ENCODE data around the gene PARPBP. TPM values are rescaled to one million over a fixed set of nuclear protein-coding genes. Genes with fewer than 3 reads are reported as not detected.

The PARPBP gene
- total RNA-seq, 1 experiment from 2014 or later, result 14.3 TPM

DNA sequence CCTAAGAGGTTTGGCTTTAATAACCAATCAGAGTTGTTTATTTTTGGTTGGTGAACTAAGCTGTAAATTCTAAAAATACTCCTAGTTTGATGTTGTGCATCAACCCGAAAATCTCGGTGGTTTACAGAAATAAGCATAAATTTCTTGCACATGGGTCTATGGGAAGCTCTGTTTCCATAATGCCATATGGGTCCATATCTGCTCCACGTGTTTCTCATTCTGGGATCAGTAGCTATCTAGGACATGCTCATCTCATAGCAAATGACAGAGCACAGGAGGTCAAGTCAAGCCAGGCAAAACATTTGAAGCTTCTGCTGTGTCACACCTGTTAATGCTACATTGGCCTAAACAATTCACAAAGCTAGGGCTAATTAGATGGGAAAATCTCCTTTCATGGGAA is 23.1 kb upstream of the PARPBP start:
- peaks cover 20% of the 10 kb centered on the region for H3K36me3 ChIP-seq (ENCODE audit: control insufficient read depth, insufficient read depth, low read length)

DNA sequence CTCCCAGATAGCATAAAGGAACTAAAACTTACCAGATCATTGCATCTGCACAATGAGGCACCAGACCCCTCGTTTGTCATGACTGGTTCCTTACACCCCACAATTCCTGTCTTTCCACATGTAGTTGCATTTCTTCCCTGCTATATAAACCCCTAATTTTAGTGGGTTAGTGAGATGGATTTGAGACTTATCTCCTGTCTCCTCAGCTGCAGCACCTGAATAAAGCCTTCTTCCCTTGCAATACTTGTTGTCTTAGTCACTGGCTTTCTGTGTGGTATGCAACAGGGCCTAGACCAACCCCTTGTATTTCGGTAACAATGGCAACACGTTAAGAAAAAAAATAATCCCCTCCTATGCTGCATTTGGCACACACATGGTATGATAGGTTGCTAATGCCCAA is 13.1 kb upstream of the PARPBP start:
- Histone ChIP-seq H3K36me3 (ENCODE audit: control insufficient read depth, insufficient read depth, low read length) (peaks cover 6% of the 10 kb centered on the region; the same call in 1 of the 2 replicates), H3K27me3 (ENCODE audit: control insufficient read depth, insufficient read depth, low read length) (no peaks in the 10 kb centered on the region), H3K4me1 (ENCODE audit: control insufficient read depth, insufficient read depth, low read length) (no peaks in the 10 kb centered on the region), H3K9me3 (ENCODE audit: control insufficient read depth, insufficient read depth, low read depth, low read length) (peaks cover 9% of the 10 kb centered on the region; the same call in 1 of the 2 replicates), H3K4me3 (ENCODE audit: low read depth in 2 of 2, low read length in 2 of 2) (no peak overlapping the region), H3K27ac (ENCODE audit: low read length) (no peak overlapping the region)
- ChIA-PET POLR2A (no interaction called here), CTCF (no interaction called here)
- in situ Hi-C loops (cut with HindIII; ENCODE audit: low pct_unique_long_range_greater_than_20kb, low sequenced_read_pairs), result no loop called here
- BruUV-seq (replicated peaks), result no TSS peak
- intact Hi-C loops (cut with micrococcal nuclease; ENCODE audit: unreplicated experiment), result no loop called here
- TF ChIP-seq TCF7L2 (IDR thresholded peaks at IDR 0.05; ENCODE audit: low read depth, low read length) (no peak), SIN3A (IDR thresholded peaks at IDR 0.05; ENCODE audit: borderline replicate concordance, insufficient read depth, low read depth, low read length) (no peak)
- TF ChIP-seq, protein P1, sequence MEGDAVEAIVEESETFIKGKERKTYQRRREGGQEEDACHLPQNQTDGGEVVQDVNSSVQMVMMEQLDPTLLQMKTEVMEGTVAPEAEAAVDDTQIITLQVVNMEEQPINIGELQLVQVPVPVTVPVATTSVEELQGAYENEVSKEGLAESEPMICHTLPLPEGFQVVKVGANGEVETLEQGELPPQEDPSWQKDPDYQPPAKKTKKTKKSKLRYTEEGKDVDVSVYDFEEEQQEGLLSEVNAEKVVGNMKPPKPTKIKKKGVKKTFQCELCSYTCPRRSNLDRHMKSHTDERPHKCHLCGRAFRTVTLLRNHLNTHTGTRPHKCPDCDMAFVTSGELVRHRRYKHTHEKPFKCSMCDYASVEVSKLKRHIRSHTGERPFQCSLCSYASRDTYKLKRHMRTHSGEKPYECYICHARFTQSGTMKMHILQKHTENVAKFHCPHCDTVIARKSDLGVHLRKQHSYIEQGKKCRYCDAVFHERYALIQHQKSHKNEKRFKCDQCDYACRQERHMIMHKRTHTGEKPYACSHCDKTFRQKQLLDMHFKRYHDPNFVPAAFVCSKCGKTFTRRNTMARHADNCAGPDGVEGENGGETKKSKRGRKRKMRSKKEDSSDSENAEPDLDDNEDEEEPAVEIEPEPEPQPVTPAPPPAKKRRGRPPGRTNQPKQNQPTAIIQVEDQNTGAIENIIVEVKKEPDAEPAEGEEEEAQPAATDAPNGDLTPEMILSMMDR (IDR thresholded peaks at IDR 0.05), result no peak
- TF ChIP-seq, protein P2, sequence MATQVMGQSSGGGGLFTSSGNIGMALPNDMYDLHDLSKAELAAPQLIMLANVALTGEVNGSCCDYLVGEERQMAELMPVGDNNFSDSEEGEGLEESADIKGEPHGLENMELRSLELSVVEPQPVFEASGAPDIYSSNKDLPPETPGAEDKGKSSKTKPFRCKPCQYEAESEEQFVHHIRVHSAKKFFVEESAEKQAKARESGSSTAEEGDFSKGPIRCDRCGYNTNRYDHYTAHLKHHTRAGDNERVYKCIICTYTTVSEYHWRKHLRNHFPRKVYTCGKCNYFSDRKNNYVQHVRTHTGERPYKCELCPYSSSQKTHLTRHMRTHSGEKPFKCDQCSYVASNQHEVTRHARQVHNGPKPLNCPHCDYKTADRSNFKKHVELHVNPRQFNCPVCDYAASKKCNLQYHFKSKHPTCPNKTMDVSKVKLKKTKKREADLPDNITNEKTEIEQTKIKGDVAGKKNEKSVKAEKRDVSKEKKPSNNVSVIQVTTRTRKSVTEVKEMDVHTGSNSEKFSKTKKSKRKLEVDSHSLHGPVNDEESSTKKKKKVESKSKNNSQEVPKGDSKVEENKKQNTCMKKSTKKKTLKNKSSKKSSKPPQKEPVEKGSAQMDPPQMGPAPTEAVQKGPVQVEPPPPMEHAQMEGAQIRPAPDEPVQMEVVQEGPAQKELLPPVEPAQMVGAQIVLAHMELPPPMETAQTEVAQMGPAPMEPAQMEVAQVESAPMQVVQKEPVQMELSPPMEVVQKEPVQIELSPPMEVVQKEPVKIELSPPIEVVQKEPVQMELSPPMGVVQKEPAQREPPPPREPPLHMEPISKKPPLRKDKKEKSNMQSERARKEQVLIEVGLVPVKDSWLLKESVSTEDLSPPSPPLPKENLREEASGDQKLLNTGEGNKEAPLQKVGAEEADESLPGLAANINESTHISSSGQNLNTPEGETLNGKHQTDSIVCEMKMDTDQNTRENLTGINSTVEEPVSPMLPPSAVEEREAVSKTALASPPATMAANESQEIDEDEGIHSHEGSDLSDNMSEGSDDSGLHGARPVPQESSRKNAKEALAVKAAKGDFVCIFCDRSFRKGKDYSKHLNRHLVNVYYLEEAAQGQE (IDR thresholded peaks at IDR 0.05; ENCODE audit: insufficient read depth in 1 of 2, low read depth in 2 of 2, low read length in 1 of 2), result no peak
- DNase-seq (ENCODE audit: low read depth, low spot score) (no peak), ATAC-seq (no peak)

More for the DNA sequence above, 23.1 kb upstream of the PARPBP start:
- DNase-seq (ENCODE audit: low read depth, low spot score), result no peak
- no peak overlapping the region for H3K4me3 ChIP-seq (ENCODE audit: low read depth in 2 of 2, low read length in 2 of 2)
- BruUV-seq (replicated peaks), result no TSS peak
- ChIA-PET CTCF (interaction anchor here (0.6 kb wide), 1 partner anchor 643 kb away, joined by 4 read pairs; no protein-coding TSS in a partner anchor), POLR2A (no interaction called here)
- no peak overlapping the region for H3K27ac ChIP-seq (ENCODE audit: low read length)
- in situ Hi-C loops (cut with HindIII; ENCODE audit: low pct_unique_long_range_greater_than_20kb, low sequenced_read_pairs) (no loop called here), intact Hi-C loops (cut with micrococcal nuclease; ENCODE audit: unreplicated experiment) (no loop called here)
- H3K9me3 ChIP-seq (ENCODE audit: control insufficient read depth, insufficient read depth, low read depth, low read length), result no peaks in the 10 kb centered on the region
- ATAC-seq, result no peak
- H3K27me3 ChIP-seq (ENCODE audit: control insufficient read depth, insufficient read depth, low read length), result no peaks in the 10 kb centered on the region
- TF ChIP-seq TCF7L2 (IDR thresholded peaks at IDR 0.05; ENCODE audit: low read depth, low read length) (no peak), SIN3A (IDR thresholded peaks at IDR 0.05; ENCODE audit: borderline replicate concordance, insufficient read depth, low read depth, low read length) (no peak), POLR2AphosphoS5 (IDR thresholded peaks at IDR 0.05; ENCODE audit: low read depth, low read length) (no peak)
- TF ChIP-seq, protein P1 (IDR thresholded peaks at IDR 0.05), result no peak
- TF ChIP-seq, protein P2 (IDR thresholded peaks at IDR 0.05; ENCODE audit: insufficient read depth in 1 of 2, low read depth in 2 of 2, low read length in 1 of 2), result no peak
- no peaks in the 10 kb centered on the region for H3K4me1 ChIP-seq (ENCODE audit: control insufficient read depth, insufficient read depth, low read length)

Data from Panc1 (cell line).